OCI-LY7 (cell line): Measurements from ENCODE around the gene NCOA7.

Source experiments
- EZH2phosphoT487 ChIP-seq: fragments of 200-600 bp; sonication (generic); IDR thresholded peaks from 2 replicates; pipeline ENCODE4 v1.6.1; 2018; ENCODE audit warnings: low read depth, borderline replicate concordance, mild to moderate bottlenecking, mixed run types, antibody characterized with exemption, low read length, moderate library complexity, mixed read lengths
- TF ChIP-seq, protein P1 (sequence below): fragments of 200-600 bp; sonication (generic); conservative IDR thresholded peaks from 2 replicates; pipeline ENCODE4 v1.5.1; 2014; ENCODE audit warnings: mild to moderate bottlenecking, antibody characterized with exemption, low read length, moderate library complexity, mixed read lengths

DNA sequence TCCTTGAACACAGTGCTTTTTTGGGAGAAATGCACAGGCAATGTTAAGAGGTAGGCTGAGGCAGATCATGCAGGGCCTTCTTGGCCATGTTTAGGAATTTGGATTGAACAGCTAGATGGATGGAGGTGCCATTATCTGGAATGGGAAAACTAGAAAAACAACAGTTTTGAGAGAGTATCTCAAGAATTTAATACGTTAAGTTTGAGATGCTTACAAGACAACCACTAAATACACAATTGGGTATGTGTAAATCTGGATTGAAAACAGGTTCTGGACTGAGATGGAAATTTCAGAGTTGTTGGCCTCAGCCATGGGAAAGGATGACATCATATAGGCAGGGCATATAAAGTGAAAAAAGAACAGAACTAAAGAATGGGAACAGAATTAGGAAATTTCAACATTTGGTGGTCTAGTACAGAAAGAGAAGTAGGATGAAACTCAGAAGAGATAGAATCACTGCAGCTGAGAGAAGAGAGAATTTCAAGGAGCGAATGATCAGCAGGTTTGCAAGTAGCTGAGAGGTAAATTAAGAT is 37.1 kb downstream of the NCOA7 start:
- TF ChIP-seq, protein P1, sequence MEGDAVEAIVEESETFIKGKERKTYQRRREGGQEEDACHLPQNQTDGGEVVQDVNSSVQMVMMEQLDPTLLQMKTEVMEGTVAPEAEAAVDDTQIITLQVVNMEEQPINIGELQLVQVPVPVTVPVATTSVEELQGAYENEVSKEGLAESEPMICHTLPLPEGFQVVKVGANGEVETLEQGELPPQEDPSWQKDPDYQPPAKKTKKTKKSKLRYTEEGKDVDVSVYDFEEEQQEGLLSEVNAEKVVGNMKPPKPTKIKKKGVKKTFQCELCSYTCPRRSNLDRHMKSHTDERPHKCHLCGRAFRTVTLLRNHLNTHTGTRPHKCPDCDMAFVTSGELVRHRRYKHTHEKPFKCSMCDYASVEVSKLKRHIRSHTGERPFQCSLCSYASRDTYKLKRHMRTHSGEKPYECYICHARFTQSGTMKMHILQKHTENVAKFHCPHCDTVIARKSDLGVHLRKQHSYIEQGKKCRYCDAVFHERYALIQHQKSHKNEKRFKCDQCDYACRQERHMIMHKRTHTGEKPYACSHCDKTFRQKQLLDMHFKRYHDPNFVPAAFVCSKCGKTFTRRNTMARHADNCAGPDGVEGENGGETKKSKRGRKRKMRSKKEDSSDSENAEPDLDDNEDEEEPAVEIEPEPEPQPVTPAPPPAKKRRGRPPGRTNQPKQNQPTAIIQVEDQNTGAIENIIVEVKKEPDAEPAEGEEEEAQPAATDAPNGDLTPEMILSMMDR = no peak
- TF ChIP-seq EZH2phosphoT487 = no peak
